ENCODE measurements around the gene TECPR2.
"Not testable (repeated sequence)": the region's sequence is repeated elsewhere in the genome, so short reads cannot be mapped to it uniquely, and the experiment has no call there.

The TECPR2 gene

DNA sequence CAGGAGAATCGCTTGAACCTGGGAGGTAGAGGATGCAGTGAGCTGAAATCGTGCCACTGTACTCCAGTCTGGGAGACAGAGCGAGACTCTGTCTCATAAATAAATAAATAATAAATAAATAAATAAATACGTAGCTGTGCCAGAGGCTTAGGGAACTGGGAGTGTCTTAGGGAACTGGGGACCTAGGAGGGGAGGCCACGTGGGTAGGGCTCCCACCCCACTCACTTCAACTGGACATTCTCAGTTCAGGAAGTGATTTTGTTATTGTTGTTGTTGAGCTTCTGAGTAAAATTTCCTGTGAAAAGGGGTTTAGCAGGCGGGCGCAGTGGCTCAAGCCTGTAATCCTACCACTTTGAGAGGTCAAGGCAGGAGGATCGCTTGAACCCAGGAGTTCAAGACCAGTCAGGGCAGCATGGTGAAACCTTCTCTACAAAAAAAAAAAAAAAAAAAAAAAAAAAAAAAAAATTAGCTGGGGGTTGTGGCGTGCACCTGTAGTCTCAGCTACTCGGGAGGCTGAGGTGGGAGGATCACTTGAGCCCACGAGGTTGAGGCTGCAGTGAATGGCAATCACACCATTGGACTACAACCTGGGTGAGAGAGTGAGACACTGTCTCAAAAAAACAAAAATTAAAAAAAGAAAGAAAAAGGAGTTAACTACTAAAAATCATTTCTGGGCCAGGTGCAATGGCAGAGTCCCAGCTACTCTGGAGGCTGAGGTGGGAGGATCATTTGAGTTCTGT is 165.9 kb downstream of the TECPR2 start:
- DNase-seq (ENCODE audit: low spot score): no peak

DNA sequence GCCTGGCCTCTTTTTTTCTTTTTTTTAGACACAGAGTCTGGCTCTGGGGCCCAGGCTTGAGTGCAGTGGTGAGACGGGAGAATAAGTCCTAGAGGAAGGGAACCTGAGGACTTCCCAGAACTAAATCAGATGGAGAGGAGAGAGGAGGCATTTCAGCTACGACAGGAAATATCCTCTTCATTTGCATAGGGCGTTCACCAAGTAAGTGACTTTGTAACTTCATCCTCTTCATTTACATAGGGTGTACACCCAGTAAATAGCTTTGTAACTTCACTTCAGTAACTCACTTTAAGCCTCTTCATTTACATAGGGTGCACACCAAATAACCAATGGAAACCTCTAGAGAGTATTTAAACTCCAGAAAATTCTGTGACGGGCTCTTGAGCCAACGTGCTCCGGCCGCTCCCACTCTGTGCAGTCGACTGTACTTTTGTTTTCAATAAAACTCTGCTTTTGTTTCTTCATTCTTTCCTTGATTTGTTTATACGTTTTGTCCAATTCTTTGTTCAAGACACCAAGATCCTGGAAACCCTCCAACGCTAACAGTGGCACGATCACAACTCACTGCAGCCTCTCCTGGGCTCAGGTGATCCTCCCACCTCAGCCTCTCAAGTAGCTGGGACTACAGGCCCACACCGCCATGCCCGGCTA is 168.2 kb downstream of the TECPR2 start:
- no peak for DNase-seq (ENCODE audit: low spot score)

GRCh38 chr14:102532204-102532658 is 169.5 kb downstream of the TECPR2 start:
- peak; percentile 33 for DNase-seq (ENCODE audit: low spot score)

- no peak for DNase-seq (ENCODE audit: low spot score)
Measured at GRCh38 chr14:102537981-102538601, 175.3 kb downstream of the TECPR2 start.

DNA sequence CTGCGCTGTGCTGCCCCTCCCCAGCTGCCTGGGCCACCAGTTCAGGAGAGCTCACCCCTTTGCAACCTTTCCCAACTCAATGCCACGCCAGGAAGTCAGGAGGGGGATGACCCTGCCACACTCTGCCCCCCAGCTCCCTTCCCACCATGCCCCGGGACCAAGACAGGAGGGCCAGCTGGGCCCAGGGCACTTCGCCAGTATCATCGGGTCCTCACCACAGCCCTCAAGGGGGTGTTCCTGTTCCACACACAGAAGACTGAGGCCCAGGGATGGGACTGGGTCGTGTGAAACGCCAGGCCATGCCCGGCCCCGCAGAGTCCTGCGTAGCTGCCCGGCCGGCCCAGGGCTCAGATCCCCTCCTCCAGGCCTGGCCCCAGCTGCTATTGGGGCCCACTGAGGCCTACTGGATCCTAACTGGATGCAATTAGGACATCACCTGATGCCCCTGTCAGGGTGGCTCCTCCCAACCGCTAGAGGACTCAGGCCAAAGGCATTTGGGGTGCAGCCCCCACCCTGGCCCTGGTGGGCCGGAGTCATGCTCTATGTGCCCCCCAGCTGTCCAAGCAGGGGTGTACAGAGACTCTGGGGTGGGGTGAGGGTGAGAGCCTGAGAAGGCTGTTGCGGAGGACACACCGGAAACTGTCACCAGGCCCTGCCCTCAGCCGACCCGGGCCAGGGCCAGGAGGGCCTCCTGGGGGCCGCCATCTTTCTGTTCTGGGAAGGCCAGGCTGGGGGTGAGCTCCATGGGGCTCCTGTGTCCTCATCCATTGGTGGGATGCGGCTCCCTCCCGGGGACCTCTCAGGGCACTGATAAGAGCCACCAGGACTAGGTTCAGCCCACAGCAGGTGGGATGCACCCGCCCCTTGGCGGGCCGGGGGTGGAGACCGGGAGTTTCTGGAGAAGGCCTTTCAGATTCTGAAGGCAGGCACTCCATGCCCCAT is 176.1 kb downstream of the TECPR2 start:
- no peak for DNase-seq (ENCODE audit: low spot score)

DNA sequence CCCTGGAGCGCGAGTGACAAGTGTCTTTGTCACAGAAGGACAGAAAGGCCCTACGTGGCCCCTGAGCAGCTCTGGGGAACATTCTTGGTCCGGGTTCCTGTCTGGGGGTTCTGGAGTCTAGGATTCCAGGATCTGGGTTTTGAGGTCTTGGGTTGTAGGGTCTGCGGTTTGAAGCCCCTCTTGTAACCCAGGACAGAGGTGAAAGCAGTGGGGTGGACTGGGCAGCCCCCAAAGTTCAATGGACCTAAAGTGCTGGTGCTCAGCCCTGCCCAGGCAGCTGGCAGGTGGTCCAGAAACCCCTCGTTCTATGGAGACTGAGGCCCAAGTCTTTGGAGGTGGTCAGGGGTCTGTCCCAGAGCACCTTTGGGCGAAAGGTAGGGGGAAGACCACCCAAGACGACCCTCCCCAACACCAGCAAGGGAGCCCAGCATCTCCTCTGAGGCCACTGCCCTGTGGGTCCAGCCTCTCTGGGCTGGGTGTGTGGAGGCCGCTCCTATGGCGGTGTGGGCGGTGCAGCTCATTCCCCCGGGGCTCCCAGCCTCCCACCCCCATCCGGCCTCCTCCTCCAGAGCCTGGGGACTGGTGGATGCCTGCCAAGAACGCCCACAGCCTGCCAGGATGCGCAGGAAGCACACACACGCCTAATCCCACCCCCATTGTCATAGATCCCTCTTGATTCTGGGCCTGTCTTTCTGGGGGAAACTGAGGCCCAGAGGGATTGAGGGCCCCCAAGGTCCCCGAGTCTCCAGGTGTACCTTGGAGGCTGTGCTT is 177.0 kb downstream of the TECPR2 start:
- DNase-seq (ENCODE audit: low spot score): no peak

GRCh38 chr14:102540315-102541028 is 177.7 kb downstream of the TECPR2 start:
- DNase-seq (ENCODE audit: low spot score): no peak

DNA sequence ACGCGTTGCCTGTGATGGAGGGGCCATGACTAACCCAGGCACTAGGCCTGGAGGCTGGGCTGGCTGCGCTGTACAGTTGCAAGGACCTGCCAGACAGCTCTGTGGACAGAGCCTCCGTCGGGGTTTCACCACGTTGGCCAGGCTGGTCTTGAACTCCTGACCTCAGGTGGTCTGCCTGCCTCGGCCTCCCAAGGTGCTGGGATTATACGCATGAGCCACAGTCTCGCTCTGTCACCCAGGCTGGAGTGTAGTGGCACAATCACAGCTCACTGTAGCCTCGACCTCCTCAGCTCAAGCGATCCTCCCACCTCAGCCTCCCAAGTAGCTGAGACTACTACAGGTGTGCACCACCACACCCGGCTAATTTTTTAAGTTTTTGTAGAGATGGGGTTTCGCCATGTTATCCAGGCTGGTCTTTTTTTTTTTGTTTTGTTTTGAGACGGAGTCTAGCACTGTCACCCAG is 178.3 kb downstream of the TECPR2 start:
- DNase-seq (ENCODE audit: low spot score): not testable (repeated sequence)

DNA sequence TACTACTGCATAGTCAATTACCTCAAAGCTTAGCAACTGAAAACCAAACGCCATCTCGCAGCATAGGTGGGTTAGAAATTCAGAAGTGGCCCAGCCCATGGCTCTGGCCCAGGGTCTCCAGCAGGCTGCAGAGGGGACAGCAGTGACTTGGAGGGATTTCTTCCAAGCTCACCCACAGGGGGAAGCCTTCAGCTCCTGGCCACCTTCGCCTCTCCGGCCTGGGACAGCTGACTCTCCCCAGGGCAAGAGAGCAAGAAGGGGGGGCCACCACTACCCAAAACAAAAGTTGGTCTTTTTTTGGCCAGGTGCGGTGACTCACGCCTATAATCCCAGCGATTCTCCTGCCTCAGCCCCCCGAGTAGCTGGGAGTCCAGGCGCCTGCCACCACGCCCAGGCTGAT is 179.0 kb downstream of the TECPR2 start:
- DNase-seq (ENCODE audit: low spot score): no peak

- no peak for DNase-seq (ENCODE audit: low spot score)
Measured at GRCh38 chr14:102544046-102544746, 181.5 kb downstream of the TECPR2 start.

GRCh38 chr14:102544747-102545460 is 182.2 kb downstream of the TECPR2 start:
- DNase-seq (ENCODE audit: low spot score): no peak

DNA sequence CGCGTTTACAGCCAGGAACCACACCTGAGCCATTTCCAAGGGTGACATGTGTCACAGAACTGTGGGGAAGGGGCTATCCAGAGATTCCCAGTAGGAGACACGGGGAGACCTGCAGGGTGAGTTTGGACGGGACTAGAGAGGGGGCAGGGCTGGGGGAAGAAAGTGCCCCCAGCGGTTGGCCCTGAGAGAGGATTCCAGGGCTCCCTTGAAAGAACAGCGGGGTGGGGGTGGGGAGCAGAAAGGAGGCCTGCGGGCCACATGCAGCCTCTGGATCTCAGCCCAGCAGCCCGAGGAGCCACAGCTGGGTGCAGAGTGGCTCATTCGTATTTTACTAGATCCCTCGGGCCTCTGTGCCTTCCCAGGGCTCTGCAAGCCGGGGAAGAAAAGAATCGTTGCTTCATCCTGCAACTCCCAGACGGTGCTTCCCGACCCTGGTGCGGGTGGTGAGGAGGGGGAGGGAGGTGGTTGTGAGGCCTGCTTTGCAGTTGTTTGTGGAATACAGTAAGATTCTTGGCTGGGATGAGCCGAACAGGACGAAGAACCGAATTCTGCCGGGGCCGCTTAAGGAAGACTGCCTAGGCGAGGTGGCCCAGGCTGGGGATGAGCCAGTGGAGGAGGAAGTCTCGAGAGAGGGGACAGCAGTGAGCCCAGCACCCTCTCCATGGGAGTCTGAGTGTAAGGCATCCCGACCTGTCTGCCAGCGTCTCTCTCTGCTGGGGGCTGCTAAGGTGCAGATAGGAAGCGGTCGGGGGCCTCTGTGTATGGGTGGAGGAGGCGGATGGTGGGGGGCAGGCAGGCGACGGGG is 182.9 kb downstream of the TECPR2 start:
- no peak for DNase-seq (ENCODE audit: low spot score)

GRCh38 chr14:102548616-102549240 is 186.0 kb downstream of the TECPR2 start:
- DNase-seq (ENCODE audit: low spot score): no peak

- DNase-seq (ENCODE audit: low spot score): not testable (repeated sequence)
Measured at GRCh38 chr14:102550927-102551401, 188.2 kb downstream of the TECPR2 start.

Measured in kidney tubule cell (primary cell).